Hypothalamus (tissue), 51 donors: ENCODE results near the gene MRNIP.
"Not testable (repeated sequence)": the region's sequence is repeated elsewhere in the genome, so short reads cannot be mapped to it uniquely, and the experiment has no call there.

Source experiments
- DNase-seq, 51 donors: peaks; one replicate each; lab custom pipeline; 2025; lab: John Stamatoyannopoulos, UW

MRNIP gene

GRCh38 chr5:179840766-179841165 is 17.9 kb downstream of the MRNIP start:
- DNase-seq: no peak

- no peak for DNase-seq
Observed at GRCh38 chr5:179840321-179840720, 18.3 kb downstream of the MRNIP start.

- no peak for DNase-seq
Observed at GRCh38 chr5:179839328-179840256, 19.0 kb downstream of the MRNIP start.

- DNase-seq: no peak
Observed at GRCh38 chr5:179837076-179838011, 21.3 kb downstream of the MRNIP start.

- no peak for DNase-seq
Observed at GRCh38 chr5:179836225-179837019, 22.2 kb downstream of the MRNIP start.

GRCh38 chr5:179834871-179835270 is 23.7 kb downstream of the MRNIP start:
- DNase-seq: not testable (repeated sequence)

- DNase-seq: no peak
Observed at GRCh38 chr5:179834120-179834519, 24.5 kb downstream of the MRNIP start.

GRCh38 chr5:179833709-179834070 is 24.9 kb downstream of the MRNIP start:
- DNase-seq: no peak

GRCh38 chr5:179833056-179833708 is 25.4 kb downstream of the MRNIP start:
- no peak for DNase-seq

- no peak for DNase-seq
Observed at GRCh38 chr5:179832039-179832745, 26.4 kb downstream of the MRNIP start.

GRCh38 chr5:179830818-179831468 is 27.7 kb downstream of the MRNIP start:
- no peak for DNase-seq

GRCh38 chr5:179829732-179830435 is 28.7 kb downstream of the MRNIP start:
- no peak for DNase-seq

- DNase-seq: no peak
Observed at GRCh38 chr5:179828756-179829421, 29.7 kb downstream of the MRNIP start.

GRCh38 chr5:179827680-179828079 is 30.9 kb downstream of the MRNIP start:
- no peak for DNase-seq

GRCh38 chr5:179825655-179826182 is 32.9 kb downstream of the MRNIP start:
- no peak for DNase-seq

GRCh38 chr5:179824745-179825112 is 33.9 kb downstream of the MRNIP start:
- no peak for DNase-seq

- DNase-seq: no peak
Observed at GRCh38 chr5:179823937-179824744, 34.5 kb downstream of the MRNIP start.
